Middle frontal gyrus (tissue), 1 donor: Measurements from ENCODE around the gene PTPRN2.
"Not testable (repeated sequence)": the region's sequence is repeated elsewhere in the genome, so short reads cannot be mapped to it uniquely, and the experiment has no call there.

Source experiments
- DNase-seq: peaks from one replicate; pipeline ENCODE4 v3.0.0-alpha.2; 2015; ENCODE audit warnings: low spot score; ENCODE audit errors: extremely low spot score

PTPRN2 gene

GRCh38 chr7:157793087-157793353, 794.6 kb downstream of the PTPRN2 start:
- DNase-seq: no peak

GRCh38 chr7:157792241-157793086, 795.2 kb downstream of the PTPRN2 start:
- no peak for DNase-seq

- DNase-seq: no peak
Measured at GRCh38 chr7:157791666-157792065, 796.0 kb downstream of the PTPRN2 start.

- no peak for DNase-seq
Measured at GRCh38 chr7:157791261-157791660, 796.4 kb downstream of the PTPRN2 start.

- DNase-seq: no peak
Measured at GRCh38 chr7:157789942-157790341, 797.7 kb downstream of the PTPRN2 start.

- DNase-seq: no peak
Measured at GRCh38 chr7:157789094-157789493, 798.5 kb downstream of the PTPRN2 start.

- DNase-seq: no peak
Measured at GRCh38 chr7:157788573-157788972, 799.0 kb downstream of the PTPRN2 start.

- no peak for DNase-seq
Measured at GRCh38 chr7:157787275-157787701, 800.3 kb downstream of the PTPRN2 start.

GRCh38 chr7:157786375-157787274, 801.0 kb downstream of the PTPRN2 start:
- DNase-seq: no peak

- no peak for DNase-seq
Measured at GRCh38 chr7:157785486-157786186, 802.0 kb downstream of the PTPRN2 start.

- peak; percentile 23 for DNase-seq
Measured at GRCh38 chr7:157784979-157785441, 802.6 kb downstream of the PTPRN2 start.

- no peak for DNase-seq
Measured at GRCh38 chr7:157784041-157784835, 803.4 kb downstream of the PTPRN2 start.

GRCh38 chr7:157782041-157782440, 805.6 kb downstream of the PTPRN2 start:
- no peak for DNase-seq

- DNase-seq: no peak
Measured at GRCh38 chr7:157780721-157781120, 806.9 kb downstream of the PTPRN2 start.

GRCh38 chr7:157780312-157780711, 807.3 kb downstream of the PTPRN2 start:
- no peak for DNase-seq

GRCh38 chr7:157779206-157779605, 808.4 kb downstream of the PTPRN2 start:
- DNase-seq: no peak

GRCh38 chr7:157777194-157777762, 810.3 kb downstream of the PTPRN2 start:
- DNase-seq: not testable (repeated sequence)

GRCh38 chr7:157775560-157776332, 811.9 kb downstream of the PTPRN2 start:
- DNase-seq: no peak

- no peak for DNase-seq
Measured at GRCh38 chr7:157775021-157775559, 812.5 kb downstream of the PTPRN2 start.
